A673 (cell line): ENCODE measurements around the gene SPIN1. TPM values are rescaled to one million over a fixed set of nuclear protein-coding genes. Genes with fewer than 3 reads are reported as not detected.
"Not testable (repeated sequence)": the region's sequence is repeated elsewhere in the genome, so short reads cannot be mapped to it uniquely, and the experiment has no call there.

ENCODE experiments used
- BruUV-seq: library from RNA; stranded (reverse); fragments of 400-500 nt; replicated peaks from 2 replicates; lab custom pipeline; 2021; lab: Mats Ljungman, UMichigan
- CTCF ChIA-PET: fragments of 300-600 bp; sonication (Branson Sonifier 250); formaldehyde crosslinking; loops from one replicate; lab custom pipeline; 2022; ENCODE audit warnings: antibody characterized with exemption; lab: Charles Lee
- POLR2A ChIA-PET: fragments of 300-600 bp; sonication (Branson Sonifier 250); formaldehyde crosslinking; loops from one replicate; lab custom pipeline; 2022; ENCODE audit warnings: antibody characterized with exemption; ENCODE audit not compliant: low non-redundant PET; lab: Charles Lee
- DNase-seq: peaks from one replicate; pipeline ENCODE4 v3.0.0-alpha.2; 2015; ENCODE audit warnings: low spot score
- H3K27ac ChIP-seq: fragments of 200-600 bp; sonication (generic); 2 replicates; pipeline ENCODE4 v1.5.1; 2016; ENCODE audit warnings: mixed run types, low read depth, mild to moderate bottlenecking, mixed read lengths, antibody characterized with exemption, low read length; ENCODE audit not compliant: poor library complexity, severe bottlenecking
- H3K27me3 ChIP-seq: fragments of 200-600 bp; sonication (generic); replicated peaks from 2 replicates; pipeline ENCODE4 v1.6.1; 2017; ENCODE audit warnings: mixed run types, low read depth, mild to moderate bottlenecking, mixed read lengths, antibody characterized with exemption, low read length; ENCODE audit not compliant: insufficient read depth, poor library complexity
- H3K36me3 ChIP-seq: fragments of 200-600 bp; sonication (generic); 2 replicates; pipeline ENCODE4 v1.6.1; 2016; ENCODE audit warnings: mixed run types, mild to moderate bottlenecking, mixed read lengths, antibody characterized with exemption, low read length; ENCODE audit not compliant: insufficient read depth, poor library complexity, severe bottlenecking
- H3K4me1 ChIP-seq: fragments of 200-600 bp; sonication (generic); 2 replicates; pipeline ENCODE4 v1.6.1; 2017; ENCODE audit warnings: mixed run types, mild to moderate bottlenecking, mixed read lengths, antibody characterized with exemption, low read length; ENCODE audit not compliant: insufficient read depth, poor library complexity, severe bottlenecking
- H3K4me3 ChIP-seq: fragments of 200-600 bp; sonication (generic); 2 replicates; pipeline ENCODE4 v1.5.1; 2016; ENCODE audit warnings: low read depth, mixed run types, mild to moderate bottlenecking, mixed read lengths, low read length; ENCODE audit not compliant: poor library complexity, severe bottlenecking
- H3K9me3 ChIP-seq: fragments of 200-600 bp; sonication (generic); 2 replicates; pipeline ENCODE4 v1.6.1; 2016; ENCODE audit warnings: mixed run types, low read depth, mild to moderate bottlenecking, mixed read lengths, antibody characterized with exemption, low read length; ENCODE audit not compliant: poor library complexity, severe bottlenecking
- CTCF ChIP-seq: fragments of 300-800, 200-600 bp; sonication (generic); conservative IDR thresholded peaks from 2 replicates; pipeline ENCODE4 v1.5.1; 2017; ENCODE audit warnings: low read depth, mild to moderate bottlenecking, antibody characterized with exemption, low read length, moderate library complexity, mixed read lengths
- EZH2 ChIP-seq: fragments of 200-600 bp; sonication (generic); IDR thresholded peaks from 2 replicates; pipeline ENCODE4 v1.6.1; 2017; ENCODE audit warnings: borderline replicate concordance, low read depth, mild to moderate bottlenecking, mixed read lengths, antibody characterized with exemption, low read length; ENCODE audit not compliant: poor library complexity, severe bottlenecking
- intact Hi-C: fragments of 100-400 bp; cut with micrococcal nuclease; formaldehyde crosslinking; loops from one replicate; pipeline ENCODE4 v1.10.0; 2022; ENCODE audit not compliant: unreplicated experiment
- total RNA-seq: library from RNA; stranded (reverse); gene quantifications from 2 replicates; pipeline ENCODE4 v1.2.3, GENCODE V29; 2021

The SPIN1 gene
- total RNA-seq, 1 experiment from 2014 or later, result 157 TPM

- Histone ChIP-seq H3K27me3 (no peaks in the 10 kb centered on the region), H3K4me3 (no peak overlapping the region), H3K36me3 (no peaks in the 10 kb centered on the region), H3K4me1 (no peaks in the 10 kb centered on the region), H3K27ac (no peak overlapping the region), H3K9me3 (no peaks in the 10 kb centered on the region)
- intact Hi-C loops, result no loop called here
- CTCF ChIA-PET, result no interaction called here
- BruUV-seq, result no TSS peak
- DNase-seq, result no peak
- TF ChIP-seq EZH2 (no peak), CTCF (no peak)
- POLR2A ChIA-PET, result no interaction called here
These were observed 44.2 kb upstream of the SPIN1 start for GRCh38 chr9:88344013-88344412.

GRCh38 chr9:88350354-88350753, 37.9 kb upstream of the SPIN1 start:
- POLR2A ChIA-PET, BruUV-seq, H3K27ac ChIP-seq, H3K4me1 ChIP-seq, intact Hi-C loops, H3K4me3 ChIP-seq, H3K27me3 ChIP-seq, DNase-seq, H3K36me3 ChIP-seq, H3K9me3 ChIP-seq, CTCF ChIA-PET: not testable (repeated sequence)

GRCh38 chr9:88355166-88355565, 33.1 kb upstream of the SPIN1 start:
- no TSS peak for BruUV-seq
- no peaks in the 10 kb centered on the region for H3K27me3 ChIP-seq
- H3K4me1 ChIP-seq, result no peaks in the 10 kb centered on the region
- H3K27ac ChIP-seq, result no peak overlapping the region
- no peak overlapping the region for H3K4me3 ChIP-seq
- intact Hi-C loops, result no loop called here
- DNase-seq, result no peak
- no peaks in the 10 kb centered on the region for H3K9me3 ChIP-seq
- POLR2A ChIA-PET, result no interaction called here
- TF ChIP-seq CTCF (no peak), EZH2 (no peak)
- H3K36me3 ChIP-seq, result no peaks in the 10 kb centered on the region
- CTCF ChIA-PET, result interaction anchor here (0.6 kb wide), 1 partner anchor 23 kb away, joined by 12 read pairs; no protein-coding TSS in a partner anchor

- H3K36me3 ChIP-seq, H3K27ac ChIP-seq, BruUV-seq, intact Hi-C loops, H3K4me1 ChIP-seq, DNase-seq, H3K27me3 ChIP-seq, POLR2A ChIA-PET, H3K9me3 ChIP-seq, CTCF ChIA-PET, H3K4me3 ChIP-seq: not testable (repeated sequence)
These were observed 31.0 kb upstream of the SPIN1 start for GRCh38 chr9:88357250-88357649.
